Body of pancreas (tissue), 4 donors: ENCODE measurements around the gene CBR3.

Experiments used
- CTCF ChIP-seq, 7 experiments: fragments of 450-650 bp in 4 of 7; fragments of 200-600 bp in 3 of 7; sonication (generic) in 3 of 7; IDR thresholded peaks; one replicate each; pipeline ENCODE4 v1.5.1; 2016 to 2019; ENCODE audit warnings: antibody characterized with exemption in 7 of 7
- POLR2A ChIP-seq, 3 donors: fragments of 450-650 bp; IDR thresholded peaks; one replicate each; pipeline ENCODE4 v1.6.1; 2016; ENCODE audit warnings: antibody characterized with exemption in 3 of 3, mild to moderate bottlenecking in 2 of 3

- no peak for TF ChIP-seq CTCF (IDR thresholded peaks at IDR 0.05)
- no peak for TF ChIP-seq POLR2A (IDR thresholded peaks at IDR 0.05)
Observed at GRCh38 chr21:36167541-36167940, 32.7 kb downstream of the CBR3 start.
